K562 (cell line): ENCODE data around the gene PVALEF.
A peak's percentile ranks its signal among the peaks of the same experiment; 100 is the strongest.

Experiments
- BHLHE40 ChIP-seq: IDR thresholded peaks from 2 replicates; pipeline ENCODE4 v1.6.1; 2011; ENCODE audit warnings: low read length, improper control_type of control experiment
- ETV1 ChIP-seq: fragments of 450-650 bp; conservative IDR thresholded peaks from 2 replicates; pipeline ENCODE4 v1.6.1; 2016; ENCODE audit warnings: missing genetic modification characterization, control low read depth, low read depth, missing compliant biosample characterization
- NFIC ChIP-seq: fragments of 450-650 bp; IDR thresholded peaks from 2 replicates; pipeline ENCODE4 v1.6.1; 2017; ENCODE audit warnings: mild to moderate bottlenecking, inconsistent platforms
- NFRKB ChIP-seq: fragments of 450-650 bp; IDR thresholded peaks from 2 replicates; pipeline ENCODE4 v1.6.1; 2016; ENCODE audit warnings: low read depth
- RFX1 ChIP-seq: fragments of 450-650 bp; IDR thresholded peaks from 2 replicates; pipeline ENCODE4 v1.6.1; 2016; ENCODE audit warnings: mild to moderate bottlenecking, moderate library complexity
- SMARCB1 ChIP-seq: IDR thresholded peaks from 2 replicates; pipeline ENCODE4 v1.6.1; 2011; ENCODE audit warnings: improper control_type of control experiment, low read depth; ENCODE audit not compliant: insufficient read length
- TAF1 ChIP-seq: IDR thresholded peaks from 2 replicates; pipeline ENCODE4 v1.6.1; 2011; ENCODE audit warnings: mild to moderate bottlenecking, low read length, moderate library complexity; ENCODE audit not compliant: insufficient read depth, control insufficient read depth, severe bottlenecking; ENCODE audit errors: extremely low read depth
- TAF15 ChIP-seq: fragments of 200-400 bp; formaldehyde crosslinking; IDR thresholded peaks from 2 replicates; pipeline ENCODE4 v1.6.1; 2017; ENCODE audit warnings: mild to moderate bottlenecking, low read depth, low read length, moderate library complexity
- ZNF175 ChIP-seq: fragments of 200-800 bp; sonication (Bioruptor generic); IDR thresholded peaks from 2 replicates; pipeline ENCODE4 v1.6.1; 2016; ENCODE audit warnings: low read depth, mild to moderate bottlenecking, missing genetic modification characterization, missing compliant biosample characterization
- ZNF24 ChIP-seq: fragments of 450-650 bp; IDR thresholded peaks from 2 replicates; pipeline ENCODE4 v1.6.1; 2016
- TF ChIP-seq, protein P1 (sequence below), 3 experiments: IDR thresholded peaks in 2 of 3; conservative IDR thresholded peaks in 1 of 3; 2 replicates each; pipeline ENCODE4 v1.5.1; 2011 to 2012; ENCODE audit warnings: low read length in 3 of 3, mild to moderate bottlenecking in 3 of 3, control low read depth in 2 of 3, improper control_type of control experiment in 1 of 3, inconsistent platforms in 1 of 3, low read depth in 1 of 3, mixed read lengths in 1 of 3, moderate library complexity in 1 of 3; ENCODE audit not compliant: insufficient read depth in 2 of 3
- TF ChIP-seq, protein P2 (sequence below), 2 experiments: IDR thresholded peaks; 2 replicates each; pipeline ENCODE4 v1.6.1; 2012; ENCODE audit warnings: improper control_type of control experiment in 2 of 2, low read depth in 2 of 2, low read length in 2 of 2, borderline replicate concordance in 1 of 2
- TF ChIP-seq, protein P3 (sequence below): sonication (generic); formaldehyde crosslinking; IDR thresholded peaks from 2 replicates; pipeline ENCODE4 v1.8.1; 2023; ENCODE audit warnings: mild to moderate bottlenecking, missing genetic modification reagents

DNA sequence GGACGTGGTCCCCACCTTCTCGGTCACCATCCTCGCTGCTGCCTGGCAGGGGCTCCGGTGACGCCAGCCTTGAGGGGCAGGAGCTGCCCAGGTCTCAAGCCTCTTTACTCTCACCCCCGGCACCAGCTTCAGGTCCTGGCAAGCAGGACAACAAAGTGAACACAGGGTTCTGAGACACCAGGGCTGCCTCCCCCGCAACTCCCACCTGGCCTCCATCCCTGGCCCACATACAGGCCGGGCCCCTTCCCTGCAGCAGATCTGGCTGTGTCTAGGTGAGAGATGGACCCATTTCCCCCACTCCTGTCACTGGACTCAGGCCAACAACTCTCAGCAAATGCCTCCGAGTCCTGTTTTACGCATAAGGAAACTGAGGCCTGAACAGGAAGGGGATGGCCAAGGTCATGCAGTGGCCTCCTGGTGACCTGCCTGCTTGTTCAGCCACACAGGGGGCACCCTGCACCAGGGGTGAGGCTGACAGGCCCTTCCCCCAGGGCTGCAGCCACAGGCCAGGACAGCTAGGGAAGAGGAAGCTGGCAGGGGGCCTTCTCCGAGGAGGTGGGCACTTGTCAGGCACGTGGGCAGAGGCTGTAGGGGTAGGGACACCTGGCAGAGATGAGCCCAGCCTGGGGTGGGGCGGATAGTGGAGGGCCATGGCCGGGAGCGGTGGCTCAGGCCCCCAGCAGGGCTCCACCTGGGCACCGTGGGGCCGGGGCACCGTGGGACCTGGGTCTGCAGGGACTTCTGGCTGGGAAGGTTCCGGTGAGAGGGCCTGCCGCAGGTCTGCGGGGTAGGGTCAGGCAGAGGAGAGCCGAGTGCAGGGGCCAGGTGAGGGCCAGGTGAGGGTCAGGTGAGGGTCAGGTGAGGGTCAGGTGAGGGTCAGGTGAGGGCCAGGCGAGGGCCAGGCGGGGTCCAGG, 46.7 kb upstream of the PVALEF start:
- no peak for TF ChIP-seq TAF15
- no peak for TF ChIP-seq ETV1 (tag)
- TF ChIP-seq, protein P1, sequence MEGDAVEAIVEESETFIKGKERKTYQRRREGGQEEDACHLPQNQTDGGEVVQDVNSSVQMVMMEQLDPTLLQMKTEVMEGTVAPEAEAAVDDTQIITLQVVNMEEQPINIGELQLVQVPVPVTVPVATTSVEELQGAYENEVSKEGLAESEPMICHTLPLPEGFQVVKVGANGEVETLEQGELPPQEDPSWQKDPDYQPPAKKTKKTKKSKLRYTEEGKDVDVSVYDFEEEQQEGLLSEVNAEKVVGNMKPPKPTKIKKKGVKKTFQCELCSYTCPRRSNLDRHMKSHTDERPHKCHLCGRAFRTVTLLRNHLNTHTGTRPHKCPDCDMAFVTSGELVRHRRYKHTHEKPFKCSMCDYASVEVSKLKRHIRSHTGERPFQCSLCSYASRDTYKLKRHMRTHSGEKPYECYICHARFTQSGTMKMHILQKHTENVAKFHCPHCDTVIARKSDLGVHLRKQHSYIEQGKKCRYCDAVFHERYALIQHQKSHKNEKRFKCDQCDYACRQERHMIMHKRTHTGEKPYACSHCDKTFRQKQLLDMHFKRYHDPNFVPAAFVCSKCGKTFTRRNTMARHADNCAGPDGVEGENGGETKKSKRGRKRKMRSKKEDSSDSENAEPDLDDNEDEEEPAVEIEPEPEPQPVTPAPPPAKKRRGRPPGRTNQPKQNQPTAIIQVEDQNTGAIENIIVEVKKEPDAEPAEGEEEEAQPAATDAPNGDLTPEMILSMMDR (IDR thresholded peaks at IDR 0.05 in 2 of 3, conservative IDR thresholded peaks at IDR 0.05 in 1 of 3; ENCODE audit: insufficient read depth in 2 of 3, low read depth in 1 of 3, low read length in 3 of 3) = no peak
- peak; percentile 66; the same call in 1 of the 2 replicates for TF ChIP-seq NFIC
- TF ChIP-seq, protein P2, sequence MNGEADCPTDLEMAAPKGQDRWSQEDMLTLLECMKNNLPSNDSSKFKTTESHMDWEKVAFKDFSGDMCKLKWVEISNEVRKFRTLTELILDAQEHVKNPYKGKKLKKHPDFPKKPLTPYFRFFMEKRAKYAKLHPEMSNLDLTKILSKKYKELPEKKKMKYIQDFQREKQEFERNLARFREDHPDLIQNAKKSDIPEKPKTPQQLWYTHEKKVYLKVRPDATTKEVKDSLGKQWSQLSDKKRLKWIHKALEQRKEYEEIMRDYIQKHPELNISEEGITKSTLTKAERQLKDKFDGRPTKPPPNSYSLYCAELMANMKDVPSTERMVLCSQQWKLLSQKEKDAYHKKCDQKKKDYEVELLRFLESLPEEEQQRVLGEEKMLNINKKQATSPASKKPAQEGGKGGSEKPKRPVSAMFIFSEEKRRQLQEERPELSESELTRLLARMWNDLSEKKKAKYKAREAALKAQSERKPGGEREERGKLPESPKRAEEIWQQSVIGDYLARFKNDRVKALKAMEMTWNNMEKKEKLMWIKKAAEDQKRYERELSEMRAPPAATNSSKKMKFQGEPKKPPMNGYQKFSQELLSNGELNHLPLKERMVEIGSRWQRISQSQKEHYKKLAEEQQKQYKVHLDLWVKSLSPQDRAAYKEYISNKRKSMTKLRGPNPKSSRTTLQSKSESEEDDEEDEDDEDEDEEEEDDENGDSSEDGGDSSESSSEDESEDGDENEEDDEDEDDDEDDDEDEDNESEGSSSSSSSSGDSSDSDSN (IDR thresholded peaks at IDR 0.05; ENCODE audit: borderline replicate concordance in 1 of 2, low read depth in 2 of 2, low read length in 2 of 2) = no peak
- no peak for TF ChIP-seq ZNF24
- TF ChIP-seq ZNF175 = no peak
- no peak for TF ChIP-seq BHLHE40
- TF ChIP-seq RFX1 = no peak
- TF ChIP-seq, protein P3, sequence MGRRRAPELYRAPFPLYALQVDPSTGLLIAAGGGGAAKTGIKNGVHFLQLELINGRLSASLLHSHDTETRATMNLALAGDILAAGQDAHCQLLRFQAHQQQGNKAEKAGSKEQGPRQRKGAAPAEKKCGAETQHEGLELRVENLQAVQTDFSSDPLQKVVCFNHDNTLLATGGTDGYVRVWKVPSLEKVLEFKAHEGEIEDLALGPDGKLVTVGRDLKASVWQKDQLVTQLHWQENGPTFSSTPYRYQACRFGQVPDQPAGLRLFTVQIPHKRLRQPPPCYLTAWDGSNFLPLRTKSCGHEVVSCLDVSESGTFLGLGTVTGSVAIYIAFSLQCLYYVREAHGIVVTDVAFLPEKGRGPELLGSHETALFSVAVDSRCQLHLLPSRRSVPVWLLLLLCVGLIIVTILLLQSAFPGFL (CRISPR knock-in tag) = no peak
- no peak for TF ChIP-seq NFRKB
- no peak for TF ChIP-seq SMARCB1
- no peak for TF ChIP-seq TAF1
